WTC11 (cell line): ENCODE measurements around the gene RPLP1. TPM values are rescaled to one million over a fixed set of nuclear protein-coding genes. Genes with fewer than 3 reads are reported as not detected.

Source experiments
- ATAC-seq: fragments of 200-7000 bp; cut with Tn5 transposase; 2 replicates; pipeline ENCODE4 v1.10.0; 2021; ENCODE audit warnings: mild to moderate bottlenecking, moderate library complexity
- CTCF ChIA-PET: fragments of 300-600 bp; sonication (Branson Sonifier 250); formaldehyde crosslinking; loops from one replicate; lab custom pipeline; 2021; ENCODE audit warnings: antibody characterized with exemption; lab: Charles Lee
- POLR2A ChIA-PET: fragments of 350-600 bp; sonication (Branson Sonifier 250); formaldehyde crosslinking; loops from one replicate; lab custom pipeline; 2021; ENCODE audit warnings: antibody characterized with exemption; lab: Charles Lee
- DNase-seq: peaks from one replicate; pipeline ENCODE4 v3.0.0; 2021; ENCODE audit warnings: low spot score
- H3K27ac Mint-ChIP-seq: 2 replicates; pipeline ENCODE4 v1.8.0; 2021; ENCODE audit warnings: mixed read lengths
- H3K27me3 Mint-ChIP-seq: 2 replicates; pipeline ENCODE4 v1.8.0; 2021; ENCODE audit warnings: low read depth, mild to moderate bottlenecking, moderate library complexity, mixed read lengths
- H3K36me3 Mint-ChIP-seq: 2 replicates; pipeline ENCODE4 v1.8.0; 2021; ENCODE audit warnings: mixed read lengths
- H3K4me1 Mint-ChIP-seq: 2 replicates; pipeline ENCODE4 v1.8.0; 2022; ENCODE audit warnings: mixed read lengths
- H3K4me3 Mint-ChIP-seq: 2 replicates; pipeline ENCODE4 v1.8.0; 2021; ENCODE audit warnings: mild to moderate bottlenecking, moderate library complexity, mixed read lengths
- H3K9me3 Mint-ChIP-seq: 2 replicates; pipeline ENCODE4 v1.8.0; 2021; ENCODE audit warnings: mixed read lengths
- CBFB ChIP-seq: sonication (generic); formaldehyde crosslinking; IDR thresholded peaks from 2 replicates; pipeline ENCODE4 v1.8.1; 2022; ENCODE audit warnings: mild to moderate bottlenecking, low read depth, missing genetic modification reagents
- CDX4 ChIP-seq: fragments of 250-450 bp; sonication (Bioruptor Pico); IDR thresholded peaks from 2 replicates; pipeline ENCODE4 v1.9.0; 2021; ENCODE audit warnings: moderate library complexity, mild to moderate bottlenecking, inconsistent platforms, borderline replicate concordance
- CTCF ChIP-seq: fragments of 200-600 bp; IDR thresholded peaks from 2 replicates; pipeline ENCODE4 v1.8.0; 2022; ENCODE audit warnings: antibody characterized with exemption
- ERG ChIP-seq: fragments of 250-450 bp; sonication (Bioruptor Pico); IDR thresholded peaks from 2 replicates; pipeline ENCODE4 v1.8.0; 2021; ENCODE audit warnings: mild to moderate bottlenecking
- ESRRA ChIP-seq: sonication (generic); formaldehyde crosslinking; IDR thresholded peaks from 2 replicates; pipeline ENCODE4 v1.8.1; 2022; ENCODE audit warnings: mild to moderate bottlenecking, missing genetic modification reagents, borderline replicate concordance
- IRF1 ChIP-seq: sonication (generic); formaldehyde crosslinking; IDR thresholded peaks from 2 replicates; pipeline ENCODE4 v1.8.0; 2023; ENCODE audit warnings: missing genetic modification reagents
- MAX ChIP-seq: sonication (generic); formaldehyde crosslinking; IDR thresholded peaks from 2 replicates; pipeline ENCODE4 v1.8.0; 2022; ENCODE audit warnings: mild to moderate bottlenecking, missing genetic modification reagents
- MYBL2 ChIP-seq: sonication (generic); formaldehyde crosslinking; IDR thresholded peaks from 2 replicates; pipeline ENCODE4 v1.8.1; 2023; ENCODE audit warnings: mild to moderate bottlenecking, moderate library complexity, missing genetic modification reagents
- NFATC4 ChIP-seq: fragments of 250-450 bp; sonication (Bioruptor Pico); IDR thresholded peaks from 2 replicates; pipeline ENCODE4 v1.9.0; 2021; ENCODE audit warnings: mild to moderate bottlenecking
- RELA ChIP-seq: sonication (generic); formaldehyde crosslinking; IDR thresholded peaks from 2 replicates; pipeline ENCODE4 v1.8.1; 2022; ENCODE audit warnings: missing genetic modification reagents, mild to moderate bottlenecking, borderline replicate concordance
- SOX15 ChIP-seq: fragments of 250-450 bp; sonication (Bioruptor Pico); IDR thresholded peaks from 2 replicates; pipeline ENCODE4 v1.9.0; 2021; ENCODE audit warnings: mild to moderate bottlenecking
- TCF7 ChIP-seq: sonication (generic); formaldehyde crosslinking; IDR thresholded peaks from 2 replicates; pipeline ENCODE4 v1.8.0; 2022; ENCODE audit warnings: mild to moderate bottlenecking, low read depth, missing genetic modification reagents, moderate library complexity
- ZNF396 ChIP-seq: fragments of 250-450 bp; sonication (Bioruptor Pico); IDR thresholded peaks from 2 replicates; pipeline ENCODE4 v1.8.0; 2021; ENCODE audit warnings: mild to moderate bottlenecking, moderate library complexity, borderline replicate concordance
- ZNF423 ChIP-seq: fragments of 250-450 bp; sonication (Bioruptor Pico); IDR thresholded peaks from 2 replicates; pipeline ENCODE4 v2.1.2; 2022; ENCODE audit warnings: mild to moderate bottlenecking, moderate library complexity
- ZNF512 ChIP-seq: sonication (generic); formaldehyde crosslinking; IDR thresholded peaks from 2 replicates; pipeline ENCODE4 v1.8.1; 2022; ENCODE audit warnings: missing genetic modification reagents, borderline replicate concordance
- total RNA-seq: library from RNA; stranded (reverse); gene quantifications from 3 replicates; pipeline ENCODE4 v1.2.3, GENCODE V29; 2021

The RPLP1 gene
- total RNA-seq, 1 experiment from 2014 or later: 2,441 TPM

GRCh38 chr15:69502470-69503045 lies 49.9 kb downstream of the RPLP1 start (continued):
- TF ChIP-seq TCF7 (CRISPR knock-in tag): no peak
- no peak for TF ChIP-seq ZNF512 (CRISPR knock-in tag)
- TF ChIP-seq IRF1 (CRISPR knock-in tag): no peak
- no peak for TF ChIP-seq ZNF423 (CRISPR knock-in tag)
- TF ChIP-seq RELA (CRISPR knock-in tag): no peak
- no peak for TF ChIP-seq ERG (CRISPR knock-in tag)

- ATAC-seq: no peak
- CTCF ChIA-PET: interaction anchor here (1.0 to 1.4 kb wide), 2 partner anchors 20 to 26 kb away, joined by 4 to 8 read pairs; no protein-coding TSS in a partner anchor
- no peak overlapping the region for H3K27ac Mint-ChIP-seq
- TF ChIP-seq SOX15 (CRISPR knock-in tag): no peak
- no peak for TF ChIP-seq CTCF
- TF ChIP-seq CDX4: no peak
- no peak for TF ChIP-seq ESRRA (CRISPR knock-in tag)
- TF ChIP-seq CBFB (CRISPR knock-in tag): no peak
- TF ChIP-seq NFATC4 (CRISPR knock-in tag): no peak
- TF ChIP-seq ZNF396 (CRISPR knock-in tag): no peak
- no peak for TF ChIP-seq MAX (CRISPR knock-in tag)
- no peak for TF ChIP-seq MYBL2
- TF ChIP-seq, all 79 proteins: peak for 0
- DNase-seq: no peak
- Mint-ChIP-seq H3K4me3 (no peak overlapping the region), H3K4me1 (peaks cover 5% of the 10 kb centered on the region), H3K27me3 (no peaks in the 10 kb centered on the region), H3K36me3 (no peaks in the 10 kb centered on the region), H3K9me3 (peaks cover 1% of the 10 kb centered on the region)
- POLR2A ChIA-PET: no interaction called here
Measured at GRCh38 chr15:69504352-69505040, 51.9 kb downstream of the RPLP1 start.

Other genes with a start within 250 kb of the RPLP1 start
- 9.4 to 11.5 TPM (median 11.4 TPM) in 3 replicates for gene PAQR5, start 153.9 kb upstream of the RPLP1 start, total RNA-seq
- 59.6 to 87.8 TPM (median 62.0 TPM) in 3 replicates for gene KIF23, start 38.5 kb upstream of the RPLP1 start, total RNA-seq